Raji (cell line): Measurements from ENCODE around the gene NOS1AP.

ENCODE experiments used
- POLR2A ChIP-seq: IDR thresholded peaks from 2 replicates; pipeline ENCODE4 v1.6.1; 2011; ENCODE audit warnings: low read depth, low read length, control low read depth; ENCODE audit not compliant: insufficient read depth

NOS1AP gene

DNA sequence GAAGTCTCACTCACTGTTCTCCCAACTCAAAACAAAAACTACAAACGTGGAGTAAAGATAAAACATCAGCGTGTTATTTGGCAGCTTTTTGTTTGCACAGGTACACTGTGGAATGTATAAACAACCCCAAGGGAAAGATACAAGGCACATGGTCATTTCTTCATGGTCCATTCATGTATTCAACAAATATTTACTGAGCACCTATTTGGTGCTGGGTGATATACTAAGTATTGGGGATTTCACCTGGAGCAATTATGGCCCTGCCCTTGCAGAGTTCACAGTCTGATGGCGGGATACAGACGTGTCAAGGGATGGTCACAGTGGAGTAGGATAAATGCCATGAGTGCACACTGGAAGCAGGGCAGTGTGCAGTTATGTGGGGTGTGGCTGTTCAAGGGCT lies 171.1 kb downstream of the NOS1AP start:
- no peak for TF ChIP-seq POLR2A

DNA sequence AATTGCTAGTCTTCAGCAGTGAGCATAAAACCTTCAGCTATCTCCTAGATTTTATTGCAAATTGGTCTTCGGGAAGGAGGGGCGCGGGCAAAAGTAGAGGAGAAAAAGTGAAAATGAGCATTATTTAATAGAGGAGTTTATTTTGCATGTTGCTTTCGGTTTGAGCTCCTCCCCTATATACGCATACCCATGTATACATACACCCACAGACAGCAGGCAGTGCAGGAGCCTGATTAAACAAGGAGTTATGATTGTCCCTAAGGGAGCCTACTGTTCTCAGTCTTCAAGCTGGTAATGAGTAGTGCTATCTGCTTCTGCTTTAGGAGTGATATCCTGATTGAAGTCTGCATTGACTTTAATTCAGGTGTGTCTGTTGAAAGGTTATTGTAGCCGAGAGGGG lies 173.3 kb downstream of the NOS1AP start:
- TF ChIP-seq POLR2A = no peak

DNA sequence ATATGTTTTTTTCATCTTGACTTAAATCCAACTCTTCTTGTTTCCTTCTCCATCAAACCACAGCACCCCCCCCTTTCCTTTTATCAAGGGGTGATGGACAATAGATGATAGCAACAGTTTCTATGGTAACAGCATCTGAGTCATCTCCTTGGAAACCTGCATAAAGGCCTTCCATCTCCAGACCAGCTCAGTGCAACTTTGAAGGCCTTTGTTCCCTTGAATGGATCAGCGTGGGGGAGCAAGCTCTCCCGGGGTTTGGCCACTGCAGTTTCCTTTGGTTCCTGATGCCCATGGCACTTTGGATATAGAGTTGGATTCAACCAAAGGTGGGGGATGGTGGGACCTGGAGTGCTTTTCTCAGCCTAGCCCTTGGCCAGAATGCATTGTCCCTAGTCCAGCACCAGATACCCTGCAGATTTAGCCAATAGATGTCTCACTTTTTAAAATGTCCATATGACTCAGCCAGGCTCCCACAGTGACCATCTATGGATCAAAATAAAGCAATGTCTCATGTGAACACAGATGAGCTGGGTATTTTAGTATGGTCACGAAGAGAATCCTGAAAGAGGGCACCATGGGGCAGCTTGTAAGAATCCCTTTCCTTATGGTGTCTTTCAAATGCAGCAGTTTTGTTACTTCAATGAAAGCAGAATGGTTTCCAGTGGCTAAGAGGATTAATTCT lies 179.5 kb downstream of the NOS1AP start:
- TF ChIP-seq POLR2A = no peak

- TF ChIP-seq POLR2A = no peak
Measured at GRCh38 chr1:162250004-162250730, 180.7 kb downstream of the NOS1AP start.

DNA sequence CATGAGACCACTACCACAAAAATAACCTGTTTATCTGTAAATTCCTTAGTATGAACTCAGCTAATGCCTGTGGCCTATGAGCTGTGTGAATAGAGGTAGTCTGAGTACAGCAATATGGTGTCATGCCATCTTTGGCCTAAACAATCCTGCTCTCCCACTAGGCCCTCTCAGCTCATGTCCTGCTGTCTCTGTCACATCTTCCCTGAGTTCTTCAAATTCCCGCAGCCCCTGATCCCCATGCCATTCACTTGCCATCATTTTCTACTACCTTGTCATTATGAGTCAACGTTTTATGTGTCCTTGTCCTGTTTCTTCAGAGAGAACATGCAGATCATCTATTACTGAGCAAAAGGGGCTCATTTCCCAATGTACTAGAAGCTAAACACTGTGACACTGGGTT lies 181.6 kb downstream of the NOS1AP start:
- no peak for TF ChIP-seq POLR2A

DNA sequence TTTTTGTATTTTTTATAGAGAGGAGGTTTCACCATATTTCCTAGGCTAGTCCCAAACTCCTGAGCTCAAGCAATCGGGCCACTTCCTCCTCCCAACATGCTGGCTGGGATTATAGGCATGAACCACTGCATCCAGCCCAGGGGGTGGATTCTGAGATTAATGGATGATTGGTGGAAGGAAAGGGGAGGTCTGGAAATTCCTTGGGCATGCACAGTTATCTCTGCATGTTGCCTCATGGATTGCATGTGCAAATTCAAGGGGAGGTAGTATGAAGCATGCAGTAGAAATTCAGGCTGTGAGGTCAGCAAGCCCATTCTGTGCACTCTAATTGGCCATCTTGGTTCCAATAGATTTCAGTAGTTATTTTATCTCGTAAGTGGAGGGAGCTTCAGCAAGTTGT lies 182.7 kb downstream of the NOS1AP start:
- TF ChIP-seq POLR2A = no peak

- TF ChIP-seq POLR2A = no peak
Measured at GRCh38 chr1:162253790-162254189, 184.3 kb downstream of the NOS1AP start.

DNA sequence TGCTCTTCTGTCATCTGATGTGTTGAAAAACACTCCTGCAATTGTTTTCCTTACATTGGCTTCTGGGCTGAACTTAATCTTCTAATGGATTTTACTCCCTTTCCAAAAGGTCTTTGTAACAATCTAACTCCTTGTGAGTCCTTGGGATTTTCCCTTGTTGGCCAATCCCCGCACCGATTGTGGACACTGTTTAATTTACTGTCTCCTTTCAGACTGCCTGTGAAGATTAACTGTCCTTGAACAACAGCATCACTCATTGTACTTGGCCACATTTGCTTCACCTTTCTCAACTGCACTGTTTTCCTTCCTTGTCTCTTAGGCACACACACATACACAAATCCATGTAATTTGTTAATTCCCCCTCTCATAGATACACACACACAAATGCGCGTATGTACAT lies 186.8 kb downstream of the NOS1AP start:
- TF ChIP-seq POLR2A = no peak

GRCh38 chr1:162258394-162258793 lies 188.9 kb downstream of the NOS1AP start:
- TF ChIP-seq POLR2A = no peak

- TF ChIP-seq POLR2A = no peak
Measured at GRCh38 chr1:162259894-162260455, 190.5 kb downstream of the NOS1AP start.

- TF ChIP-seq POLR2A = no peak
Measured at GRCh38 chr1:162264108-162264507, 194.6 kb downstream of the NOS1AP start.

DNA sequence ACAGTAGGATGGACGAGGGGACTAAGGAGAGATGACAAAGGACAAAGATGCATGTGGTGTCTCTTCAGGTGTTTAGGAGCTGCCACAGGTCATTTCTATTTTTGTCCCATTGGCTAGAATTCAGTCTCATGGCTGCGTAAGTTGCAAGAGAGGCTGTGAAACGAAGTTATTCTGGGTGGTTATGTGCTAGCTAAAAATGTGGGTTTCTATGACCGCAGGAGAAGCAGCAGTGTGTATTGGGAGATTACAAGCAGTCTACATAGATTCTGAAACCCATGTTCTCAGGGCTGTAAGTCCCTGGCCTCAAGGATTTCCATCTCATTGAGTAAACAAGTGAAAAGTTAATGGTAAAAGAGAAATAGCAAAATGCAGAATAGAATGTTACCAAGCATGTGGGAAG lies 196.5 kb downstream of the NOS1AP start:
- no peak for TF ChIP-seq POLR2A

GRCh38 chr1:162270016-162270770 lies 200.7 kb downstream of the NOS1AP start:
- no peak for TF ChIP-seq POLR2A

- TF ChIP-seq POLR2A = no peak
Measured at GRCh38 chr1:162271972-162272371, 202.5 kb downstream of the NOS1AP start.

DNA sequence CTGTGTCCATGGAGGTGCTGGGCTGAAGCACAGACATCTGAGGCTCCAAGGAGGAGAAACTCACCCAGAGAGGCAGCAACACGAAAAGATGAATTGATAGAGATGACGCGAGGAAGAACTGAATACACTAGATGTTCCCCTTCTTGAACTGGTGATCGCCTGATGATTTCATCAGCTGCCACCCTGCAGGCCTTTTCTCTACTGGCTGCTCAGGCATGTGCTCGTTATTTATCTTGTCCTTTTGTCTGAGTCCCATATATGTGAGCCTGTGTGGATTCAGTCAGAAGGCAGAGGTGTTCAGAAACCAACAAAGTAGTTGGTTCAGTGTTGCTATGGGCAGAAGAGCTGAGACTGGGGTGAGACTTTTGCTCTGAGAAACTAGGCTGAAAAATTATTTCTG lies 202.9 kb downstream of the NOS1AP start:
- TF ChIP-seq POLR2A = no peak
